Measurements from ENCODE around the gene TEK.

- no peak for TF ChIP-seq CTCF (IDR thresholded peaks at IDR 0.05; ENCODE audit: insufficient read depth, low read depth, low read length)
- TF ChIP-seq EZH2 (IDR thresholded peaks at IDR 0.05; ENCODE audit: insufficient read depth, low read length), result no peak
These were observed 18.3 kb upstream of the TEK start for GRCh38 chr9:27090711-27091110.
